T-helper 2 cell treated with Interferon-gamma antibody and Interleukin-4, amounts not matched to agents 100 ng/mL and 5 ng/mL, for 36 hours (primary cell): Measurements from ENCODE around the gene PER1. TPM values are rescaled to one million over a fixed set of nuclear protein-coding genes. Genes with fewer than 3 reads are reported as not detected.

Experiments used
- intact Hi-C: fragments of 100-400 bp; cut with micrococcal nuclease; formaldehyde crosslinking; loops from one replicate; pipeline ENCODE4 v1.15.1; 2023
- total RNA-seq: library from RNA; stranded (reverse); gene quantifications from 2 replicates; pipeline ENCODE4 v1.2.3, GENCODE V29; 2022

The PER1 gene
- total RNA-seq, 1 donor from 2014 or later: 26.4 TPM

- intact Hi-C loops: no loop called here
These were observed 9.2 kb downstream of the PER1 start for GRCh38 chr17:8142887-8143580.

GRCh38 chr17:8142158-8142886 is 9.9 kb downstream of the PER1 start:
- intact Hi-C loops: no loop called here

GRCh38 chr17:8141741-8142140 is 10.5 kb downstream of the PER1 start:
- intact Hi-C loops: no loop called here

- intact Hi-C loops: no loop called here
These were observed 11.2 kb downstream of the PER1 start for GRCh38 chr17:8141045-8141444.

- intact Hi-C loops: no loop called here
These were observed 11.9 kb downstream of the PER1 start for GRCh38 chr17:8140065-8141029.

- intact Hi-C loops: loop anchor here (1.0 to 2.0 kb wide), 10 partner anchors 12 to 161 kb away; partner anchors contain the start of gene SLC25A35
These were observed 13.4 kb downstream of the PER1 start for GRCh38 chr17:8138672-8139371.

GRCh38 chr17:8138374-8138671 is 13.9 kb downstream of the PER1 start:
- intact Hi-C loops: loop anchor here (1.0 to 2.0 kb wide), 6 partner anchors 13 to 162 kb away; partner anchors contain the start of gene SLC25A35

- intact Hi-C loops: loop anchor here (1.0 to 2.0 kb wide), 6 partner anchors 13 to 162 kb away; partner anchors contain the start of gene SLC25A35
These were observed 14.4 kb downstream of the PER1 start for GRCh38 chr17:8137645-8138373.

- intact Hi-C loops: no loop called here
These were observed 18.3 kb downstream of the PER1 start for GRCh38 chr17:8133941-8134340.

- intact Hi-C loops: no loop called here
These were observed 18.8 kb downstream of the PER1 start for GRCh38 chr17:8133399-8133798.

- intact Hi-C loops: no loop called here
These were observed 20.3 kb downstream of the PER1 start for GRCh38 chr17:8131844-8132441.

- intact Hi-C loops: loop anchor here (10.0 kb wide), 3 partner anchors 243 to 443 kb away; partner anchors contain the start of genes CHD3, KDM6B, TP53 and WRAP53
These were observed 23.9 kb downstream of the PER1 start for GRCh38 chr17:8128125-8128784.

- intact Hi-C loops: loop anchor here (10.0 kb wide), 3 partner anchors 242 to 442 kb away; partner anchors contain the start of genes CHD3, KDM6B, TP53 and WRAP53
These were observed 25.6 kb downstream of the PER1 start for GRCh38 chr17:8126491-8127066.

- intact Hi-C loops: loop anchor here (1.0 to 10.0 kb wide), 5 partner anchors 12 to 441 kb away; partner anchors contain the start of genes CHD3, KDM6B, TP53 and WRAP53
These were observed 26.2 kb downstream of the PER1 start for GRCh38 chr17:8125947-8126490.

GRCh38 chr17:8125154-8125946 is 26.9 kb downstream of the PER1 start:
- intact Hi-C loops: loop anchor here (1.0 to 10.0 kb wide), 5 partner anchors 13 to 441 kb away; partner anchors contain the start of genes CHD3, KDM6B, TP53 and WRAP53

- intact Hi-C loops: loop anchor here (1.0 to 10.0 kb wide), 7 partner anchors 14 to 440 kb away; partner anchors contain the start of genes CHD3, CTC1, KDM6B and PFAS
These were observed 27.7 kb downstream of the PER1 start for GRCh38 chr17:8124350-8125153.
